Measurements from ENCODE around the gene UBE2Q1.

- TF ChIP-seq CTCF (IDR thresholded peaks at IDR 0.05; ENCODE audit: low read depth, low read length) = no peak
- TF ChIP-seq EZH2phosphoT487 (IDR thresholded peaks at IDR 0.05; ENCODE audit: low read depth) = no peak
These were observed 57.9 kb downstream of the UBE2Q1 start for GRCh38 chr1:154500533-154500932.

Data from OCI-LY3 (cell line).